Measurements from ENCODE around the gene LYPD4.
"Not testable (repeated sequence)": the region's sequence is repeated elsewhere in the genome, so short reads cannot be mapped to it uniquely, and the experiment has no call there.

The LYPD4 gene

GRCh38 chr19:41796901-41797300 lies 47.6 kb downstream of the LYPD4 start:
- no peak for DNase-seq

GRCh38 chr19:41796362-41796761 lies 48.1 kb downstream of the LYPD4 start, which contains the start of gene CEACAM3:
TSS of gene CEACAM3 (plus strand) at chr19:41796587. CDS start at chr19:41796678, 91 bp downstream.
- no peak for DNase-seq

- DNase-seq: peak in 4 of 5 experiments; percentile 19 to 52 (median 42)
Observed at GRCh38 chr19:41795031-41795461, 49.4 kb downstream of the LYPD4 start.

- DNase-seq: no peak
Observed at GRCh38 chr19:41793414-41793727, 51.1 kb downstream of the LYPD4 start.

GRCh38 chr19:41792513-41793413 lies 51.7 kb downstream of the LYPD4 start:
- peak in 3 of 5 experiments; percentile 18 to 49 (median 29) for DNase-seq

GRCh38 chr19:41789053-41789452 lies 55.4 kb downstream of the LYPD4 start:
- not testable (repeated sequence) for DNase-seq

GRCh38 chr19:41788518-41788917 lies 56.0 kb downstream of the LYPD4 start:
- DNase-seq: not testable (repeated sequence)

All from T-helper 2 cell (primary cell).